PC-3 (cell line): ENCODE measurements around the gene RNU5B-1. TPM values are rescaled to one million over a fixed set of nuclear protein-coding genes. Genes with fewer than 3 reads are reported as not detected.

Experiments used
- ATAC-seq: fragments of 200-7000 bp; cut with Tn5 transposase; 2 replicates; pipeline ENCODE4 v1.9.1; 2020; ENCODE audit warnings: mild to moderate bottlenecking, moderate library complexity
- BruUV-seq: library from RNA; stranded (reverse); fragments of 400-500 nt; replicated peaks from 2 replicates; lab custom pipeline; 2021; lab: Mats Ljungman, UMichigan
- CTCF ChIA-PET: fragments of 300-600 bp; sonication (Branson Sonifier 250); formaldehyde crosslinking; loops from one replicate; lab custom pipeline; 2022; ENCODE audit warnings: antibody characterized with exemption; lab: Charles Lee
- POLR2A ChIA-PET: fragments of 300-600 bp; sonication (Branson Sonifier 250); formaldehyde crosslinking; loops from one replicate; lab custom pipeline; 2022; ENCODE audit warnings: antibody characterized with exemption; ENCODE audit not compliant: unreplicated experiment; lab: Charles Lee
- DNase-seq: peaks from one replicate; pipeline ENCODE4 v3.0.0-alpha.2; 2015
- H2AFZ ChIP-seq: fragments of 300-600 bp; sonication (generic); 2 replicates; pipeline ENCODE4 v1.6.0; 2016; ENCODE audit warnings: antibody characterized with exemption, low read length
- H3F3A ChIP-seq: fragments of 300-600 bp; sonication (generic); one replicate; pipeline ENCODE4 v1.6.0; 2017; ENCODE audit warnings: antibody characterized with exemption, low read length, control low read depth, mild to moderate bottlenecking; ENCODE audit not compliant: unreplicated experiment
- H3K27ac ChIP-seq: fragments of 300-600 bp; sonication (generic); 2 replicates; pipeline ENCODE4 v1.5.1; 2016; ENCODE audit warnings: mild to moderate bottlenecking, low read length
- H3K27me3 ChIP-seq: fragments of 300-600 bp; sonication (generic); 2 replicates; pipeline ENCODE4 v1.6.1; 2016; ENCODE audit warnings: low read length, mixed read lengths
- H3K36me3 ChIP-seq: fragments of 300-600 bp; sonication (generic); 2 replicates; pipeline ENCODE4 v1.6.1; 2016; ENCODE audit warnings: low read depth, mixed run types, low read length, mixed read lengths
- H3K4me1 ChIP-seq: fragments of 300-600 bp; sonication (generic); 2 replicates; pipeline ENCODE4 v1.5.1; 2016; ENCODE audit warnings: low read length; ENCODE audit not compliant: insufficient read depth
- H3K4me2 ChIP-seq: fragments of 300-600 bp; sonication (generic); 2 replicates; pipeline ENCODE4 v1.6.0; 2016; ENCODE audit warnings: low read length
- H3K4me3 ChIP-seq: fragments of 300-600 bp; sonication (generic); 2 replicates; pipeline ENCODE4 v1.5.1; 2016; ENCODE audit warnings: mild to moderate bottlenecking, low read length, mixed read lengths
- H3K79me2 ChIP-seq: fragments of 300-600 bp; sonication (generic); 2 replicates; pipeline ENCODE4 v1.6.1; 2017; ENCODE audit warnings: low read length, mixed read lengths
- H3K9ac ChIP-seq: fragments of 300-600 bp; sonication (generic); 2 replicates; pipeline ENCODE4 v1.6.0; 2016; ENCODE audit warnings: mild to moderate bottlenecking, low read length
- H3K9me2 ChIP-seq: fragments of 300-600 bp; sonication (generic); replicated peaks from 2 replicates; pipeline ENCODE4 v1.6.1; 2016; ENCODE audit warnings: mixed run types, low read length, mixed read lengths
- H3K9me3 ChIP-seq: fragments of 300-600 bp; sonication (generic); 2 replicates; pipeline ENCODE4 v1.6.1; 2016; ENCODE audit warnings: low read length, mixed read lengths
- H4K20me1 ChIP-seq: fragments of 300-600 bp; sonication (generic); 2 replicates; pipeline ENCODE4 v1.6.1; 2016; ENCODE audit warnings: low read length, mixed read lengths
- CTCF ChIP-seq: fragments of 300-600 bp; sonication (generic); conservative IDR thresholded peaks from 2 replicates; pipeline ENCODE4 v1.5.1; 2017; ENCODE audit warnings: antibody characterized with exemption, low read depth, mild to moderate bottlenecking, low read length
- EZH2 ChIP-seq: fragments of 300-600 bp; sonication (generic); IDR thresholded peaks from one replicate; pipeline ENCODE4 v1.6.1; 2017; ENCODE audit warnings: antibody characterized with exemption, mild to moderate bottlenecking, low read length; ENCODE audit not compliant: unreplicated experiment
- EZH2phosphoT487 ChIP-seq: fragments of 300-600 bp; sonication (generic); IDR thresholded peaks from 2 replicates; pipeline ENCODE4 v1.6.1; 2018; ENCODE audit warnings: mild to moderate bottlenecking, antibody characterized with exemption, low read length, borderline replicate concordance
- intact Hi-C: fragments of 100-400 bp; cut with micrococcal nuclease; formaldehyde crosslinking; loops from 2 replicates; pipeline ENCODE4 v1.9.0; 2023
- total RNA-seq: library from RNA; depleted of rRNA; stranded (reverse); fragments of >200 nt; gene quantifications from 2 replicates; pipeline ENCODE4 v1.2.3, GENCODE V29; 2014

Gene RNU5B-1
- total RNA-seq, 1 experiment from 2014 or later: not detected

GRCh38 chr15:65332391-65333147 is 28.1 kb downstream of the RNU5B-1 start:
- no peak overlapping the region for H3K4me3 ChIP-seq
- no peak overlapping the region for H2AFZ ChIP-seq
- H3F3A ChIP-seq: no peaks in the 10 kb centered on the region
- no peak overlapping the region for H3K9ac ChIP-seq
- no peak overlapping the region for H3K27ac ChIP-seq
- ChIA-PET CTCF (no interaction called here), POLR2A (no interaction called here)
- no peak overlapping the region for H3K4me2 ChIP-seq
- H4K20me1 ChIP-seq: no peaks in the 10 kb centered on the region
- TF ChIP-seq EZH2: no peak
- no peak for TF ChIP-seq CTCF
- no peak for TF ChIP-seq EZH2phosphoT487
- H3K9me3 ChIP-seq: no peaks in the 10 kb centered on the region
- no peaks in the 10 kb centered on the region for H3K79me2 ChIP-seq
- DNase-seq (no peak), ATAC-seq (no peak)
- no peaks in the 10 kb centered on the region for H3K9me2 ChIP-seq
- no peaks in the 10 kb centered on the region for H3K27me3 ChIP-seq
- no TSS peak for BruUV-seq
- no peaks in the 10 kb centered on the region for H3K4me1 ChIP-seq
- H3K36me3 ChIP-seq: no peaks in the 10 kb centered on the region
- intact Hi-C loops: no loop called here

GRCh38 chr15:65333148-65333820 is 28.8 kb downstream of the RNU5B-1 start:
- Histone ChIP-seq H3F3A (no peaks in the 10 kb centered on the region), H3K36me3 (no peaks in the 10 kb centered on the region), H3K4me3 (no peak overlapping the region), H3K27ac (no peak overlapping the region), H3K4me2 (no peak overlapping the region), H3K79me2 (no peaks in the 10 kb centered on the region), H3K9me3 (no peaks in the 10 kb centered on the region), H3K9me2 (no peaks in the 10 kb centered on the region), H3K9ac (no peak overlapping the region), H4K20me1 (no peaks in the 10 kb centered on the region), H3K4me1 (no peaks in the 10 kb centered on the region), H2AFZ (no peak overlapping the region), H3K27me3 (no peaks in the 10 kb centered on the region)
- POLR2A ChIA-PET: no interaction called here
- intact Hi-C loops: no loop called here
- TF ChIP-seq EZH2 (no peak), EZH2phosphoT487 (no peak), CTCF (no peak)
- BruUV-seq: no TSS peak
- DNase-seq: no peak
- CTCF ChIA-PET: no interaction called here
- ATAC-seq: no peak

GRCh38 chr15:65333856-65334255 is 29.4 kb downstream of the RNU5B-1 start:
- CTCF ChIA-PET: no interaction called here
- Histone ChIP-seq H3K9me3 (no peaks in the 10 kb centered on the region), H3K27ac (no peak overlapping the region), H3K4me3 (no peak overlapping the region), H3K9me2 (no peaks in the 10 kb centered on the region), H3K27me3 (no peaks in the 10 kb centered on the region), H4K20me1 (no peaks in the 10 kb centered on the region), H3F3A (no peaks in the 10 kb centered on the region), H2AFZ (no peak overlapping the region), H3K79me2 (no peaks in the 10 kb centered on the region), H3K36me3 (no peaks in the 10 kb centered on the region), H3K9ac (no peak overlapping the region), H3K4me2 (no peak overlapping the region), H3K4me1 (no peaks in the 10 kb centered on the region)
- no TSS peak for BruUV-seq
- ATAC-seq: no peak
- no peak for DNase-seq
- TF ChIP-seq CTCF (no peak), EZH2 (no peak), EZH2phosphoT487 (no peak)
- intact Hi-C loops: no loop called here
- POLR2A ChIA-PET: no interaction called here
